Coronary artery (tissue), 2 donors: Measurements from ENCODE around the gene NOP9.
A peak's percentile ranks its signal among the peaks of the same experiment; 100 is the strongest.

Source experiments
- DNase-seq: peaks from one replicate; pipeline ENCODE4 v3.0.0-alpha.2; 2017; ENCODE audit warnings: low spot score
- H3K27ac ChIP-seq, 2 donors: fragments of 200-600 bp; sonication (generic); one replicate each; pipeline ENCODE4 v1.5.1; 2016 to 2019
- H3K4me3 ChIP-seq: fragments of 200-600 bp; sonication (generic); 2 replicates; pipeline ENCODE4 v1.5.1; 2016; ENCODE audit warnings: mild to moderate bottlenecking, moderate library complexity
- CTCF ChIP-seq: fragments of 200-600 bp; sonication (generic); IDR thresholded peaks from one replicate; pipeline ENCODE4 v1.5.1; 2019; ENCODE audit warnings: antibody characterized with exemption

The NOP9 gene

GRCh38 chr14:24290746-24291145, 8.9 kb upstream of the NOP9 start:
- no peak for TF ChIP-seq CTCF
- Histone ChIP-seq H3K27ac (no peak overlapping the region), H3K4me3 (no peak overlapping the region)
- no peak for DNase-seq

- Histone ChIP-seq H3K27ac (no peak overlapping the region), H3K4me3 (no peak overlapping the region)
- no peak for DNase-seq
- TF ChIP-seq CTCF = no peak
These were observed 8.1 kb upstream of the NOP9 start for GRCh38 chr14:24291446-24292117.

- no peak for DNase-seq
- H3K27ac ChIP-seq = no peak overlapping the region
- TF ChIP-seq CTCF = no peak
- no peak overlapping the region for H3K4me3 ChIP-seq
These were observed 7.4 kb upstream of the NOP9 start for GRCh38 chr14:24292118-24292807.

- DNase-seq = no peak
- Histone ChIP-seq H3K4me3 (no peak overlapping the region), H3K27ac (no peak overlapping the region)
- TF ChIP-seq CTCF = no peak
These were observed 6.1 kb upstream of the NOP9 start for GRCh38 chr14:24293525-24293924.

- Histone ChIP-seq H3K27ac (no peak overlapping the region), H3K4me3 (no peak overlapping the region)
- TF ChIP-seq CTCF = peak; percentile 56
- DNase-seq = no peak
These were observed 3.1 kb upstream of the NOP9 start for GRCh38 chr14:24296341-24297157.

- no peak for TF ChIP-seq CTCF
- no peak for DNase-seq
- no peak overlapping the region for H3K27ac ChIP-seq
- no peak overlapping the region for H3K4me3 ChIP-seq
These were observed 2.3 kb upstream of the NOP9 start for GRCh38 chr14:24297190-24297964.
